IPS DF 6.9 (cell line): ENCODE results near the gene STC2.

ENCODE experiments used
- DNase-seq: peaks from one replicate; pipeline ENCODE4 v3.0.0-alpha.2; 2013; ENCODE audit warnings: low read depth, low spot score
- H3K27ac ChIP-seq: one replicate; pipeline ENCODE4 v1.5.1; 2013; ENCODE audit warnings: low read length, control low read depth
- H3K27me3 ChIP-seq: 2 replicates; pipeline ENCODE4 v1.6.1; 2013; ENCODE audit warnings: mild to moderate bottlenecking, low read length; ENCODE audit not compliant: control insufficient read depth, insufficient read depth
- H3K36me3 ChIP-seq: 2 replicates; pipeline ENCODE4 v1.6.1; 2013; ENCODE audit warnings: low read length; ENCODE audit not compliant: control insufficient read depth, insufficient read depth
- H3K4me1 ChIP-seq: 2 replicates; pipeline ENCODE4 v1.6.1; 2013; ENCODE audit warnings: low read length; ENCODE audit not compliant: control insufficient read depth, insufficient read depth
- H3K4me3 ChIP-seq: 2 replicates; pipeline ENCODE4 v1.5.1; 2013; ENCODE audit warnings: mild to moderate bottlenecking, low read length
- H3K9me3 ChIP-seq: 2 replicates; pipeline ENCODE4 v1.6.1; 2013; ENCODE audit warnings: low read length, inconsistent platforms; ENCODE audit not compliant: control insufficient read depth, insufficient read depth
- WGBS: extraction: QIAGEN DNeasy Blood & Tissue Kit; methylation state at CpG from one replicate; pipeline ENCODE4 v1.1.7; 2013; ENCODE audit warnings: mixed read lengths, missing lambda C conversion rate; ENCODE audit not compliant: insufficient read length, insufficient coverage; 5-methylcytosine and 5-hydroxymethylcytosine counted together

The STC2 gene

DNA sequence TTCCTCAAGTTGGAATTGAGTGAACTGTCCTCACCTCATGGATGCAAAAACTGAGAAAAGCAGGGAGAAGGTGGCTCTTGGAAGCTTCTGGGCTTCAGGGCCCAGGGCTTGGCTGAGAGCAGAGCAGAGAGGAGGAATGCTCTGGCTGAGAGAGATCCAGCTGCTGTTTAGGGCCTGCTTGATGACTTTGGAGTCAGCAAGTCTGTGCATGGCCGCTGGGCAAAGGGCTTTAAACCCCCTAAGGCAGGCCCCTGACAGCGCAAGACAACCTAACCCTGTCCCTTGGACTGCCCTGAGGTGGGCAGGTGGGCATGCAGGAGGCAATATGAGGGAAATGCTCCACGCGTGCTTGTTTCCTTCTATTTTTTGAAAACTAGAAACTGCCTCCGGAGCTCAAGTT is 8.6 kb downstream of the STC2 start:
- Histone ChIP-seq H3K27ac (no peak overlapping the region), H3K27me3 (no peaks in the 10 kb centered on the region), H3K4me3 (no peak overlapping the region), H3K36me3 (peaks cover 59% of the 10 kb centered on the region), H3K9me3 (no peaks in the 10 kb centered on the region), H3K4me1 (no peaks in the 10 kb centered on the region)
- WGBS: no CpG with 5 or more reads among the region's 5 CpGs
- DNase-seq: no peak

DNA sequence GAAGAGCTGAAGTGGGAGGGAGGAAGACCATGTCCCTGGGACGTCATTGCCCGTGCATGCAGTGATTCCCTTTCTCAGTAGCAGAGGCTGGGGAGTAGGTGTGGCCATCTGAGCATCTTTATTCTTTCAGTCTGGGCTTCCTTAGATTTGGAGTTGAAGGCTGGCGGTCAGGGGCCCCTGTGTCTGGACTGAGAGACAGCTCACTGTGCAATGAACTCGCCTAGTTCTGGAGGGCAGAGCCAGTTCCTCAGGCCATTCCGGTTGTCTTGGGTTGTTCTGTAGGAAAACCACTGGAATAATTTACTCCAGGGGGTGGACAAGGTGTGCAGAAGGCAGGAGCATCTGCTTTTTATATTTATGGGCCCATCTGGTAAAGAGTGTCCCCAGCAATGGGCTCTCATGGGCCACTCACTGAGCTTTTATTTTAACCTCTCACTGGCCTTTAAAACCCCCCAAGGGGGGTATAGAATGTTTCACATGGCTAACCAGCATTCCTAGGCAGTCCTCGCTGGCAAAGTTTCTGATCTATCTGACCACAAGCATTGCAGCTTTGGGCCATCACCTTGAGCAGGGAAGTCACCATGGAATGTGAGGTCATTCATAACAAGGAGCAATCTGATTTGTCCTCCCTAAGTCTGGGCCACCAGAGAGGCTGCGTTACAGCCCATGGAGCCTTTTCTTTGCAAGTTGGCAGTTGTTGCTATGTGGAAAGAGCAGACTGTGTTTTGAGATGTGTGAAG is 9.2 kb downstream of the STC2 start:
- Histone ChIP-seq H3K27me3 (no peaks in the 10 kb centered on the region), H3K4me3 (no peak overlapping the region), H3K36me3 (peaks cover 54% of the 10 kb centered on the region), H3K4me1 (no peaks in the 10 kb centered on the region; the same call in 1 of the 2 replicates), H3K27ac (no peak overlapping the region), H3K9me3 (no peaks in the 10 kb centered on the region)
- no peak for DNase-seq
- WGBS: no CpG with 5 or more reads among the region's 7 CpGs

DNA sequence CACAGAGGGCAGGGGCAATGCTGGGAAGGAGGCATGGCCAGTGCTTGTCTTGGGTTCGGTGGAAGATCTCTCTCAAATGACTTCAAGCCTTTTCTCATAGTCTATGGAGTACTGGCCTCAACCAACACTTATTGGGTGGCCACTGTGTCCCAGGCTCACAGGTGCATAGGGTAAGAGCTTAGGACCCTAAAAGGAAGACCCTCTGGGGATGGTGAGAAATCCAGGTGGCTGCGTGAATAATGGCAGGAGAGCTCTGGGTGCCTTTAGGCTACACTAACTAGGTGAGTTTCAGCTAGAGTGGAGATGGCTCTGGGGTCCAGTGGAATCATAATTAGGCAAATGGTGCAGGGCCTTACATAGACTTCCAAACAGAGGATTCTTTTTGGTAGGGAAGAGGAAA is 9.9 kb downstream of the STC2 start:
- no peak for DNase-seq
- Histone ChIP-seq H3K9me3 (no peaks in the 10 kb centered on the region), H3K4me1 (no peaks in the 10 kb centered on the region; the same call in 1 of the 2 replicates), H3K27me3 (no peaks in the 10 kb centered on the region), H3K27ac (no peak overlapping the region), H3K4me3 (no peak overlapping the region), H3K36me3 (peaks cover 49% of the 10 kb centered on the region)
- WGBS: no CpG with 5 or more reads among the region's 2 CpGs

DNA sequence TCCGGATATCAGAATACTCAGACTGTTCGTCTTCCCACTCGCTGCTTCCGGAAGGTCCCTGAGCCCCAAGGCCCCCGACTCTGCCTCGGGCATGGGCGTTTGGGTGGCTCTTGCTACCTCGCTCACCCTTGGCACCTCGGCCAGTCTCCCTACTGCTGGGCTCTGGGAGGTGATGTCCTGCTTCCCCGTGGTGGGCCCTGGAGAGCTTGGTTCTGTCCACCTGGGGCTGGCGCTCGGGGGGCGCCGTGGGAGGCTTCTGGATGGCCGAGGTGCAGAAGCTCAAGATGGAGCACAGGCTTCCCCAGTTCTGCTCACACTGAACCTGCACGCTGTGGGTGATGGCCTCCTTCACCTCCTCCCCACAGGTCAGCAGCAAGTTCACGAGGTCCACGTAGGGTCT is 10.4 kb downstream of the STC2 start:
- Histone ChIP-seq H3K4me1 (no peaks in the 10 kb centered on the region; the same call in 1 of the 2 replicates), H3K27ac (no peak overlapping the region), H3K9me3 (no peaks in the 10 kb centered on the region), H3K4me3 (no peak overlapping the region), H3K27me3 (no peaks in the 10 kb centered on the region), H3K36me3 (peaks cover 45% of the 10 kb centered on the region)
- WGBS: no CpG with 5 or more reads among the region's 18 CpGs
- no peak for DNase-seq

DNA sequence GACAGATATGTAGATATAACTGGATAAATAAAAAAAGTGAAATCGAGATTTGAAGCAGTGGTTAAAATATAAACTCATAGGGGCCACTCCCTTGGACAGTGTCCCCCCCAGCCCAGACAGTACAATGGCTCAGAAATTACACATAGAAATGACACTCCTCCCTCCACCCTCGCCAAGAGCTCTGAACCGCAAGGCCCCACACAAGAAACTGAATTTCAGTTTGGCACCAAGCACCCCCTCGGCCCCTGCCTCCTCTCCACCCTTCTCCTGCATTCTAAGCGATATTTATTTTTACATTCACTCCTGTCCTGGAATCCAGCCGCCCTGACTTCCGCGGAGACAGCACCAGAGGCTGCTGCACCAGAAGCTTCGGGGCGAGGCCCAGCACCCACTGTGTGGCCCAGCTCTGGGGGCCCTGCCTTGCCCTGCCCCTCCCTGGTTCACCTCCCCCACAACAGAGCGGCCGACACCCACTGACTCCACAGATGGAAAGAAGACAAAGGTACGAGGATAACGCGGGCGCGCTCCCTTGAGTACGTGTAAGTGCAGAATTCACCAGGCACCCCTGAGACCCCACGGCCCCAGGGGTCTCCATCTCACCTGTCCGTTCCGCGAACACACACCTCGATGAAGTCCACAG is 11.0 kb downstream of the STC2 start:
- H3K4me1 ChIP-seq: no peaks in the 10 kb centered on the region; the same call in 1 of the 2 replicates
- H3K9me3 ChIP-seq: no peaks in the 10 kb centered on the region
- H3K27ac ChIP-seq: no peak overlapping the region
- no peaks in the 10 kb centered on the region for H3K27me3 ChIP-seq
- WGBS: no CpG with 5 or more reads among the region's 23 CpGs
- H3K36me3 ChIP-seq: peaks cover 42% of the 10 kb centered on the region
- no peak overlapping the region for H3K4me3 ChIP-seq
- DNase-seq: no peak

DNA sequence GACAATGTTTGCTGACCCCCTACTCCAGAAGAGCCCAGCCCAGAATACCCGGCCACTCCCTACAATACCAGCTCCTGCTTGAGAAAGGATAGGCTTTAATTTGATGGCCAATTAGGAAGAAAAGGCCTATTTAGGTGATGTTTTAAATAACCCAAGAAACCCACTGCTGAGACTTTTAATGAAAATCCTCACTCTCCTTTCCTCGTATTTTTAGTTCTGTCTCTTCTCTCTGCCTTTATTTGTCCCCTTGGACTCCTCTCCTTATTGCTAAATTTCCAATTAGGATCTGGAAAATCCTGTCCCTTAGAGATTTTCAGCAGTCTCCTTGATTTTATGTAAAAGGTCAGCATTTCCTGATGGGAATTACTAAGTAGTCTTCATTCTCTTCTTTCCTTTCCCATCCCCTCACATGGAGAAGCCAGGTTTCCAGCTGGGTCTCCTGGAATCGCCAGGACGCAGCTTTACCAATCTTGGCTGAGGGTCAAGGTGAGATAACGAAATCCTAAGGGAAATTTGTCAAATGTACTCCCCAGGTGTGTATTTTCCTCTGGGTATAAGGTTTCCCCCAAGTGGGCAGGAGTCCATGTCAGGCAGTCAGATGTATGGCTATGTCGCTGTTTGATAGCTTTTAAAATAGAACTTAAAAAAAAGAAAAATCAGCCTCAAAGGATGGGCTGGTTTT is 11.7 kb downstream of the STC2 start:
- WGBS: no CpG with 5 or more reads among the region's 6 CpGs
- Histone ChIP-seq H3K27ac (no peak overlapping the region), H3K4me1 (no peaks in the 10 kb centered on the region; the same call in 1 of the 2 replicates), H3K4me3 (no peak overlapping the region), H3K36me3 (peaks cover 39% of the 10 kb centered on the region), H3K9me3 (no peaks in the 10 kb centered on the region), H3K27me3 (no peaks in the 10 kb centered on the region)
- DNase-seq: no peak

DNA sequence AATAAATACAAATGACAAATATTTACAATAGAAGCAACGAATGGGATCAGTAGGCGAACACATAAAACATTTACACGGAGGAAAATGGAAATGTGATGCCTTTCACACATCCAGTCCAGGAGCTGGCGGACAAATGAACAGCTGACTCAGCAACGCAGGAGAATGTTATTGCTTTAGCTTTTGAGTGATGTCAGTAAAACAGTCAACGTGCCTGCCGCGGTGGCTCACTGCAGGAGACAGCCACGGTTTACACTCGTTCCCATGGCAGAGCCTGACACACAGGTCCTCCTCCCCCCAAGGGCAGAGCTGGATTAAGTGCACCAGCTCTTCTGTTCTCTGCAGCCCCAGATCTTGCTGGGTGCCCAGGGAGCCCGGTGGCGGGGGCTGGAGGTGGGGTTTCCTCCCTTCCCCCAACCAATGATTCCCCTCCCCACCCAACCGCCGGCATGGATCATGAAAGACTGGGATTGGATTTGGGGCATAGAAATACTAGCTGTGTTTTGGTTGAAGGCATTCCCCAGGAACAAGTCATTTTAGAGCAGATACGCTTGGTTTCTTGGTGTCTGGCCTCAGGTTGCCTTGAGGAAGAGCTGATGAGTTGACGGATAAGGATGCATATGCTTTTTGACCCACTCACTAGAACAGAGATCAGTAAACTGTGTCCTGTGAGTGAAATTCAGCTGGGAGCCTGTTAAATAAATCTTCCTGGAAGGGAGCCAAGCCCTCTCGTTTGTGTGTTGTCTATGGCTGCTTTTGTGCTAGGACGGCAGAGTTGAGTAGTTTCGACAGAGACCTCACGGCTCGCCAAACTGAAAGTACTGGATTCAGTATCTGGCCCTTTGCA is 12.5 kb downstream of the STC2 start:
- Histone ChIP-seq H3K4me3 (no peak overlapping the region), H3K9me3 (no peaks in the 10 kb centered on the region), H3K27ac (no peak overlapping the region), H3K4me1 (no peaks in the 10 kb centered on the region; the same call in 1 of the 2 replicates), H3K27me3 (no peaks in the 10 kb centered on the region), H3K36me3 (peaks cover 34% of the 10 kb centered on the region)
- no CpG with 5 or more reads among the region's 21 CpGs for WGBS
- DNase-seq: no peak

DNA sequence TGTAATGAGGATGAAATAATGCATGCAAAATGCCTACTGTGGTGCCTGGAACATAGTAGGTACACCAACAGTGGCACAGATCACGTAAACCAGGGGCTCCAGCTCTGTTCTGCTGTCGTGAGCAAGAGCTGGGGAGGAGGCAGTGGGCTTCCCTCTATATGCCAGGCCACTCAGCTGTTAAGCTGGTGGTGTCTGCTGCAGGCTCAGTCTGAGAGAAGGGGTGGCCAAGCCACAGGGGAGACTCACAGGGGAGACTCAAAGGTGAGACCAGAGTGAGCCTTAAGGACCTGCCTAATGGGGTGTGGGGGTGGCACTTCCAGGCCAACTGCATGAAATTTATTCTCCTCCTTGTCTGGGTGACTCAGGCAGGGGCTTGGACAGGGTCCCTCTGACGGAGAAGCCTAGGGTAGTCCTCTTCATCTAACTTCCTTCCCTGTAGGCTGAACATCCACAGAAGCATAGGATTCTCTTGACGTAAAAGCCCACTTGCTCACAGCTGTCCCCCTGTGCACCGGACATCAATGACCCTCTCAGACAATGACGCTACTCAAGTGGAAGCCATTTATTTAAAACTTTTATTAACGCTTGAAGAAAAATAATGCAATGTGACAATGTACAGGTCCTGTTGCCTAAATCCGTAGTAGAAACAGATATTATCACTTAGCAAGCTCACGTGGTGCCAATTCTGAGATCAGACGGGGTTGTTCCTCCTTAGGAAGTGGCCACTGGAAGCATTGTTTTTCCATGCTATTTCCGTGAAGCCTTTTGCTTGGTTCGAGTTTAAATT is 13.9 kb downstream of the STC2 start:
- DNase-seq: no peak
- Histone ChIP-seq H3K36me3 (peaks cover 22% of the 10 kb centered on the region), H3K4me1 (no peaks in the 10 kb centered on the region; the same call in 1 of the 2 replicates), H3K27ac (no peak overlapping the region), H3K9me3 (no peaks in the 10 kb centered on the region), H3K4me3 (no peak overlapping the region), H3K27me3 (no peaks in the 10 kb centered on the region)
- no CpG with 5 or more reads among the region's 12 CpGs for WGBS

DNA sequence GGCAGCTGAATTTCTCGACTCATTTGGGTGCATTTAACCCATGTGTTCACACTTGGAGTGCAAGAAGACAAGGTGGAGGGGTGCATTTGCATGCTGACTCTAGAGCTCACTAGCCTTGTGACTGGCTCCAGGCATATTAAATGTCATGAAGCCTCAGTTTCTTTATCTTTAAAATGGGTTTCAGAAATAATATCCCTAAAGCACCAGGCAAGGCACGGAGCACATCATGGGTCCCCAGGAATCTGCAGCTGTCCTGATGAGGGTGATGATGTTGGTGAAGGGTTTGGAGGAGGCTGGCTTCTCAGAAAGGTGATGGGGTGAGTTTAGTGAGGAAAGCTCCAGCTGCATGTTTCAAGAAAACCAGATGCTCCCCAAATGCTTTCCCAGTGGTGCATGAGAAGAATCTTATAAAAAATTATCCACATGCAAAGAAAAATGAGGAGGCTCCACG is 14.8 kb downstream of the STC2 start:
- no peak overlapping the region for H3K27ac ChIP-seq
- no CpG with 5 or more reads among the region's 3 CpGs for WGBS

More for the DNA sequence above, 14.8 kb downstream of the STC2 start:
- H3K27me3 ChIP-seq: no peaks in the 10 kb centered on the region
- no peak for DNase-seq
- no peaks in the 10 kb centered on the region for H3K9me3 ChIP-seq
- peaks cover 14% of the 10 kb centered on the region for H3K36me3 ChIP-seq
- no peak overlapping the region for H3K4me3 ChIP-seq
- no peaks in the 10 kb centered on the region; the same call in 1 of the 2 replicates for H3K4me1 ChIP-seq
